Panc1 (cell line): ENCODE measurements around the gene DNER.

ENCODE experiments used
- CTCF ChIP-seq: fragments of 450-650 bp; IDR thresholded peaks from 2 replicates; pipeline ENCODE4 v1.5.1; 2017; ENCODE audit warnings: mild to moderate bottlenecking
- POLR2AphosphoS5 ChIP-seq: IDR thresholded peaks from 2 replicates; pipeline ENCODE4 v1.6.1; 2012; ENCODE audit warnings: mild to moderate bottlenecking, low read depth, low read length, moderate library complexity
- REST ChIP-seq, 2 experiments: IDR thresholded peaks; 2 replicates each; pipeline ENCODE4 v1.6.1; 2011 to 2012; ENCODE audit warnings: low read depth in 2 of 2, control low read depth in 1 of 2, low read length in 1 of 2, mild to moderate bottlenecking in 1 of 2, moderate library complexity in 1 of 2; ENCODE audit not compliant: insufficient read depth in 1 of 2
- SIN3A ChIP-seq: IDR thresholded peaks from 2 replicates; pipeline ENCODE4 v1.6.1; 2012; ENCODE audit warnings: low read depth, mild to moderate bottlenecking, low read length, moderate library complexity, borderline replicate concordance; ENCODE audit not compliant: insufficient read depth
- TCF7L2 ChIP-seq: IDR thresholded peaks from 2 replicates; pipeline ENCODE4 v1.6.1; 2011; ENCODE audit warnings: mild to moderate bottlenecking, low read depth, low read length, inconsistent platforms

GRCh38 chr2:229646186-229646723 lies 68.1 kb downstream of the DNER start:
- no peak for TF ChIP-seq POLR2AphosphoS5
- no peak for TF ChIP-seq CTCF
- TF ChIP-seq REST (IDR thresholded peaks at IDR 0.05; ENCODE audit: insufficient read depth in 1 of 2, low read depth in 2 of 2, low read length in 1 of 2), result no peak
- no peak for TF ChIP-seq SIN3A
- TF ChIP-seq TCF7L2, result no peak
